HG03378 (cell line): ENCODE measurements around the gene SWT1.
"Not testable (repeated sequence)": the region's sequence is repeated elsewhere in the genome, so short reads cannot be mapped to it uniquely, and the experiment has no call there.

Experiments used
- ATAC-seq: cut with Tn5 transposase; IDR thresholded peaks from one replicate; pipeline ENCODE4 v1.9.1; 2021; ENCODE audit warnings: mild to moderate bottlenecking, moderate library complexity; ENCODE audit not compliant: unreplicated experiment

Gene SWT1

GRCh38 chr1:185162491-185162890 is 5.5 kb downstream of the SWT1 start:
- no peak for ATAC-seq

GRCh38 chr1:185166106-185166505 is 9.1 kb downstream of the SWT1 start:
- ATAC-seq, result no peak

- peak; percentile 91 for ATAC-seq
These were observed 13.4 kb downstream of the SWT1 start for GRCh38 chr1:185170291-185170848.

- ATAC-seq, result no peak
These were observed 36.8 kb downstream of the SWT1 start for GRCh38 chr1:185193756-185194155.

- ATAC-seq, result not testable (repeated sequence)
These were observed 41.7 kb downstream of the SWT1 start for GRCh38 chr1:185198712-185199111.

- no peak for ATAC-seq
These were observed 43.9 kb downstream of the SWT1 start for GRCh38 chr1:185200889-185201288.

- no peak for ATAC-seq
These were observed 50.2 kb downstream of the SWT1 start for GRCh38 chr1:185207170-185207569.

- no peak for ATAC-seq
These were observed 51.1 kb downstream of the SWT1 start for GRCh38 chr1:185207980-185208602.

GRCh38 chr1:185208626-185209180 is 51.7 kb downstream of the SWT1 start:
- no peak for ATAC-seq

GRCh38 chr1:185209357-185209756 is 52.4 kb downstream of the SWT1 start:
- not testable (repeated sequence) for ATAC-seq

- no peak for ATAC-seq
These were observed 56.1 kb downstream of the SWT1 start for GRCh38 chr1:185213091-185213490.

GRCh38 chr1:185215911-185216310 is 58.9 kb downstream of the SWT1 start:
- no peak for ATAC-seq

GRCh38 chr1:185224132-185224531 is 67.2 kb downstream of the SWT1 start:
- no peak for ATAC-seq

GRCh38 chr1:185227161-185227560 is 70.2 kb downstream of the SWT1 start:
- ATAC-seq, result no peak

- no peak for ATAC-seq
These were observed 72.0 kb downstream of the SWT1 start for GRCh38 chr1:185228979-185229378.

- ATAC-seq, result no peak
These were observed 73.0 kb downstream of the SWT1 start for GRCh38 chr1:185229981-185230380.

- ATAC-seq, result no peak
These were observed 75.9 kb downstream of the SWT1 start for GRCh38 chr1:185232874-185233273.

GRCh38 chr1:185234183-185234582 is 77.2 kb downstream of the SWT1 start:
- ATAC-seq, result not testable (repeated sequence)

GRCh38 chr1:185237176-185237575 is 80.2 kb downstream of the SWT1 start:
- not testable (repeated sequence) for ATAC-seq

- no peak for ATAC-seq
These were observed 80.7 kb downstream of the SWT1 start for GRCh38 chr1:185237661-185238060.

GRCh38 chr1:185238447-185238846 is 81.5 kb downstream of the SWT1 start:
- ATAC-seq, result no peak

- no peak for ATAC-seq
These were observed 82.9 kb downstream of the SWT1 start for GRCh38 chr1:185239861-185240260.

GRCh38 chr1:185241127-185241526 is 84.2 kb downstream of the SWT1 start:
- no peak for ATAC-seq
